Prostate gland (tissue), 2 donors: ENCODE results near the gene LYPD8.

ENCODE experiments used
- CTCF ChIP-seq, 4 experiments: fragments of 200-600 bp in 2 of 4; fragments of 450-650 bp in 2 of 4; sonication (generic) in 2 of 4; IDR thresholded peaks; 1 replicate in 3 of 4; 2 replicates in 1 of 4; pipeline ENCODE4 v1.5.1; 2016 to 2019; ENCODE audit warnings: antibody characterized with exemption in 4 of 4, mild to moderate bottlenecking in 2 of 4, moderate library complexity in 2 of 4
- POLR2A ChIP-seq: fragments of 450-650 bp; IDR thresholded peaks from one replicate; pipeline ENCODE4 v1.6.1; 2016; ENCODE audit warnings: antibody characterized with exemption, mild to moderate bottlenecking

- TF ChIP-seq CTCF (IDR thresholded peaks at IDR 0.05): no peak
- no peak for TF ChIP-seq POLR2A
Measured at GRCh38 chr1:248750496-248750895, 5.1 kb downstream of the LYPD8 start.
